ENCODE data around the gene TEX10. TPM values are rescaled to one million over a fixed set of nuclear protein-coding genes. Genes with fewer than 3 reads are reported as not detected.

The TEX10 gene
- polyA plus RNA-seq, 1 of the 3 experiments (the other 2 are of a cell fraction): 12.7 TPM

DNA sequence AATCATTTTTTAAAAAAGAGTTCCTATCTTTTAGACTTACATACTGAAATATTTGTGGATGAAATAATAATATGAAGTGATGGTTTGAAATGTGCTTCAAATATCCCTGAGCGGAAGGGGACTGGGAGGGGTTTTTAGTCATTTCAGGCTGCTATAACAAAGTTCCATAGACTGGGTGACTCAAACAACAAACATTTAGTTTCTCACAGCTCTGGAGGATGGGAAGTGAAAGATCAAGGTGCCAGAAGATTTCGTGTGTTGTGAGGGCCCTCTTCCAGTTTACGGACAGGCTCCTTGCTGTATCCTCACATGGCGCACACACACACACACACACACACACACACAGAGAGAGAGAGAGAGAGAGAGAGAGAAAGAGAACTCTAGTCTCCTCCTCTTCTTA lies 27.1 kb upstream of the TEX10 start:
- CTCF ChIA-PET: no interaction called here
- 51% methylated on average over 4 of the region's 4 CpGs for WGBS (ENCODE audit: low lambda C conversion rate)
- Histone ChIP-seq H3K4me2 (no peak overlapping the region), H3K36me3 (replicated peaks in 1 of 2; ENCODE audit: control insufficient read depth in 1 of 2, insufficient read depth in 2 of 2, low read length in 1 of 2) (no peaks in the 10 kb centered on the region), H3K4me1 (ENCODE audit: control insufficient read depth in 1 of 2, insufficient read depth in 2 of 2, low read depth in 1 of 2, low read length in 1 of 2) (no peaks in the 10 kb centered on the region), H3K4me3 (ENCODE audit: low read depth in 2 of 2, low read length in 1 of 2) (no peak overlapping the region), H3K9ac (peak overlapping the region; percentile 19; the same call in 1 of the 2 replicates), H3K9me2 (no peaks in the 10 kb centered on the region), H3K79me2 (ENCODE audit: insufficient read depth) (no peaks in the 10 kb centered on the region), H3K27ac (ENCODE audit: low read depth in 2 of 2, low read length in 1 of 2) (peak overlapping the region; percentile 53 to 81; a peak in 3 of 4 replicates), H3K27me3 (ENCODE audit: insufficient read depth) (no peaks in the 10 kb centered on the region), H3K9me3 (peaks cover 7% of the 10 kb centered on the region; the same call in 1 of the 2 replicates), H4K20me1 (ENCODE audit: insufficient read depth) (no peaks in the 10 kb centered on the region), H3F3A (replicated peaks; ENCODE audit: insufficient read depth) (peaks cover 22% of the 10 kb centered on the region), H2AFZ (ENCODE audit: low read depth) (peak overlapping the region; percentile 84)
- TF ChIP-seq FOSL2 (IDR thresholded peaks at IDR 0.05; ENCODE audit: borderline replicate concordance, low read depth): peak; percentile 46; the same call in 1 of the 2 replicates
- no peak for TF ChIP-seq CHD2 (IDR thresholded peaks at IDR 0.05; ENCODE audit: low read length, partially characterized antibody)
- TF ChIP-seq TAF1 (IDR thresholded peaks at IDR 0.05; ENCODE audit: borderline replicate concordance, low read depth, low read length): no peak
- DNase-seq: no peak
- POLR2A ChIA-PET: no interaction called here

DNA sequence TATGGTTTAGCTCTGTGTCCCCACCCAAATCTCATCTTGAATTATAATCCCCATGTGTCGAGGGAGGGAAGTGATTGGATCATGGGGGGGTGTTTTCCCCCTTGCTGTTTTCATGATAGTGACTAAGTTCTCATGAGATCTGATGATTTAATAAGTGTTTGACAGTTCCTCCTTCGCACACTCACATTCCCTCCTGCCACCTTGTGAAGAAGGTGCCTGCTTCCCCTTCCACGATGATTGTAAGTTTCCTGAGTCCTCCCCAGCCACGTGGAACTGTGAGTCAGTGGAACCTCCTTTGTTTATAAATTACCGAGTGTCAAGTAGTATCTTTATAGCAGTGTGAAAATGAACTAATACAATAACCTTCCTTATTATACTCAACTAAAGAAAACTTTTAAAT lies 24.3 kb upstream of the TEX10 start:
- H3K9me3 ChIP-seq: no peaks in the 10 kb centered on the region
- ChIA-PET POLR2A (no interaction called here), CTCF (interaction anchor here (0.7 kb wide), 1 partner anchor 10 kb away, joined by 3 read pairs; no protein-coding TSS in a partner anchor)
- peaks cover 22% of the 10 kb centered on the region for H3F3A ChIP-seq (replicated peaks; ENCODE audit: insufficient read depth)
- 83% methylated on average over 5 of the region's 5 CpGs for WGBS (ENCODE audit: low lambda C conversion rate)
- no peak for TF ChIP-seq JUND (IDR thresholded peaks at IDR 0.05)
- TF ChIP-seq ELF1 (IDR thresholded peaks at IDR 0.05): no peak
- TF ChIP-seq YY1 (IDR thresholded peaks at IDR 0.05; ENCODE audit: low read depth): no peak
- TF ChIP-seq MXI1 (IDR thresholded peaks at IDR 0.05; ENCODE audit: low read depth, low read length): no peak
- TF ChIP-seq, protein P1, sequence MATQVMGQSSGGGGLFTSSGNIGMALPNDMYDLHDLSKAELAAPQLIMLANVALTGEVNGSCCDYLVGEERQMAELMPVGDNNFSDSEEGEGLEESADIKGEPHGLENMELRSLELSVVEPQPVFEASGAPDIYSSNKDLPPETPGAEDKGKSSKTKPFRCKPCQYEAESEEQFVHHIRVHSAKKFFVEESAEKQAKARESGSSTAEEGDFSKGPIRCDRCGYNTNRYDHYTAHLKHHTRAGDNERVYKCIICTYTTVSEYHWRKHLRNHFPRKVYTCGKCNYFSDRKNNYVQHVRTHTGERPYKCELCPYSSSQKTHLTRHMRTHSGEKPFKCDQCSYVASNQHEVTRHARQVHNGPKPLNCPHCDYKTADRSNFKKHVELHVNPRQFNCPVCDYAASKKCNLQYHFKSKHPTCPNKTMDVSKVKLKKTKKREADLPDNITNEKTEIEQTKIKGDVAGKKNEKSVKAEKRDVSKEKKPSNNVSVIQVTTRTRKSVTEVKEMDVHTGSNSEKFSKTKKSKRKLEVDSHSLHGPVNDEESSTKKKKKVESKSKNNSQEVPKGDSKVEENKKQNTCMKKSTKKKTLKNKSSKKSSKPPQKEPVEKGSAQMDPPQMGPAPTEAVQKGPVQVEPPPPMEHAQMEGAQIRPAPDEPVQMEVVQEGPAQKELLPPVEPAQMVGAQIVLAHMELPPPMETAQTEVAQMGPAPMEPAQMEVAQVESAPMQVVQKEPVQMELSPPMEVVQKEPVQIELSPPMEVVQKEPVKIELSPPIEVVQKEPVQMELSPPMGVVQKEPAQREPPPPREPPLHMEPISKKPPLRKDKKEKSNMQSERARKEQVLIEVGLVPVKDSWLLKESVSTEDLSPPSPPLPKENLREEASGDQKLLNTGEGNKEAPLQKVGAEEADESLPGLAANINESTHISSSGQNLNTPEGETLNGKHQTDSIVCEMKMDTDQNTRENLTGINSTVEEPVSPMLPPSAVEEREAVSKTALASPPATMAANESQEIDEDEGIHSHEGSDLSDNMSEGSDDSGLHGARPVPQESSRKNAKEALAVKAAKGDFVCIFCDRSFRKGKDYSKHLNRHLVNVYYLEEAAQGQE (IDR thresholded peaks at IDR 0.05; ENCODE audit: low read depth, low read length): no peak
- no peak for TF ChIP-seq CHD2 (IDR thresholded peaks at IDR 0.05; ENCODE audit: low read length, partially characterized antibody)
- no peak for TF ChIP-seq GABPA (IDR thresholded peaks at IDR 0.05; ENCODE audit: low read depth)
- TF ChIP-seq RAD21 (IDR thresholded peaks at IDR 0.05; ENCODE audit: low read length): no peak
- TF ChIP-seq MEF2A (IDR thresholded peaks at IDR 0.05; ENCODE audit: borderline replicate concordance, low read depth): no peak
- TF ChIP-seq POLR2AphosphoS5 (IDR thresholded peaks at IDR 0.05; ENCODE audit: low read depth, low read length): no peak
- TF ChIP-seq, protein P2, sequence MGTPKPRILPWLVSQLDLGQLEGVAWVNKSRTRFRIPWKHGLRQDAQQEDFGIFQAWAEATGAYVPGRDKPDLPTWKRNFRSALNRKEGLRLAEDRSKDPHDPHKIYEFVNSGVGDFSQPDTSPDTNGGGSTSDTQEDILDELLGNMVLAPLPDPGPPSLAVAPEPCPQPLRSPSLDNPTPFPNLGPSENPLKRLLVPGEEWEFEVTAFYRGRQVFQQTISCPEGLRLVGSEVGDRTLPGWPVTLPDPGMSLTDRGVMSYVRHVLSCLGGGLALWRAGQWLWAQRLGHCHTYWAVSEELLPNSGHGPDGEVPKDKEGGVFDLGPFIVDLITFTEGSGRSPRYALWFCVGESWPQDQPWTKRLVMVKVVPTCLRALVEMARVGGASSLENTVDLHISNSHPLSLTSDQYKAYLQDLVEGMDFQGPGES (IDR thresholded peaks at IDR 0.05; ENCODE audit: low read depth, low read length): no peak
- TF ChIP-seq RCOR1 (IDR thresholded peaks at IDR 0.05; ENCODE audit: low read length): no peak
- no peak overlapping the region for H3K27ac ChIP-seq (ENCODE audit: low read depth in 2 of 2, low read length in 1 of 2)
- no peaks in the 10 kb centered on the region for H3K9me2 ChIP-seq
- H4K20me1 ChIP-seq (ENCODE audit: insufficient read depth): no peaks in the 10 kb centered on the region
- H2AFZ ChIP-seq (ENCODE audit: low read depth): no peak overlapping the region
- DNase-seq: no peak
- no peak overlapping the region for H3K4me2 ChIP-seq
- no peaks in the 10 kb centered on the region for H3K36me3 ChIP-seq (replicated peaks in 1 of 2; ENCODE audit: control insufficient read depth in 1 of 2, insufficient read depth in 2 of 2, low read length in 1 of 2)
- no peaks in the 10 kb centered on the region for H3K79me2 ChIP-seq (ENCODE audit: insufficient read depth)
- no peak overlapping the region for H3K4me3 ChIP-seq (ENCODE audit: low read depth in 2 of 2, low read length in 1 of 2)
- no peak overlapping the region for H3K9ac ChIP-seq
- no peaks in the 10 kb centered on the region for H3K4me1 ChIP-seq (ENCODE audit: control insufficient read depth in 1 of 2, insufficient read depth in 2 of 2, low read depth in 1 of 2, low read length in 1 of 2)
- H3K27me3 ChIP-seq (ENCODE audit: insufficient read depth): no peaks in the 10 kb centered on the region
